ENCODE data around the gene OR6B2. TPM values are rescaled to one million over a fixed set of nuclear protein-coding genes. Genes with fewer than 3 reads are reported as not detected.

The OR6B2 gene
- not detected in 2 replicates for total RNA-seq (2021)
- Bru-seq, nascent RNA: not detected
- BruChase-seq, experiment 1, labeled RNA remaining after a 2-hour chase: not detected
- BruChase-seq, experiment 2, labeled RNA remaining after a 6-hour chase: not detected
- long read RNA-seq: 0 reads

- Histone ChIP-seq H3K27ac (ENCODE audit: low read depth, low read length, poor library complexity, severe bottlenecking) (no peak within 1 kb of the TSS), H3K9me3 (ENCODE audit: low read depth, low read length, poor library complexity, severe bottlenecking) (no peaks in the 10 kb centered on the region), H3K36me3 (ENCODE audit: insufficient read depth, low read length, poor library complexity, severe bottlenecking) (no peaks in the 10 kb centered on the region), H3K27me3 (replicated peaks; ENCODE audit: insufficient read depth, low read depth, low read length, poor library complexity) (peaks cover 54% of the 10 kb centered on the region), H3K4me1 (ENCODE audit: insufficient read depth, low read length, poor library complexity, severe bottlenecking) (no peaks in the 10 kb centered on the region), H3K4me3 (ENCODE audit: low read depth, low read length, poor library complexity, severe bottlenecking) (no peak within 1 kb of the TSS)
- BruUV-seq (replicated peaks): no TSS peak
- POLR2A ChIA-PET (ENCODE audit: low non-redundant PET): no interaction called here
- TF ChIP-seq EZH2 (IDR thresholded peaks at IDR 0.05; ENCODE audit: borderline replicate concordance, low read depth, low read length, poor library complexity, severe bottlenecking) (no peak), CTCF (conservative IDR thresholded peaks at IDR 0.05; ENCODE audit: low read depth, low read length) (no peak)
- CTCF ChIA-PET: interaction anchor here (0.5 kb wide), 1 partner anchor 348 kb away, joined by 4 read pairs; no protein-coding TSS in a partner anchor
- no peak for DNase-seq (ENCODE audit: low spot score)
- intact Hi-C loops (cut with micrococcal nuclease; ENCODE audit: unreplicated experiment): no loop called here
Measured at GRCh38 chr2:240030379-240031094, at the start of gene OR6B2. Gene OR6B2 (minus strand): TSS chr2:240030429. CDS start chr2:240030429, 0 bp downstream.

GRCh38 chr2:240078631-240079030, 48.4 kb upstream of the OR6B2 start:
- ChIA-PET CTCF (no interaction called here), POLR2A (ENCODE audit: low non-redundant PET) (no interaction called here)
- Histone ChIP-seq H3K4me3 (ENCODE audit: low read depth, low read length, poor library complexity, severe bottlenecking) (no peak overlapping the region), H3K9me3 (ENCODE audit: low read depth, low read length, poor library complexity, severe bottlenecking) (peaks cover 14% of the 10 kb centered on the region), H3K27me3 (replicated peaks; ENCODE audit: insufficient read depth, low read depth, low read length, poor library complexity) (peaks cover 25% of the 10 kb centered on the region), H3K4me1 (ENCODE audit: insufficient read depth, low read length, poor library complexity, severe bottlenecking) (no peaks in the 10 kb centered on the region), H3K27ac (ENCODE audit: low read depth, low read length, poor library complexity, severe bottlenecking) (no peak overlapping the region), H3K36me3 (ENCODE audit: insufficient read depth, low read length, poor library complexity, severe bottlenecking) (no peaks in the 10 kb centered on the region)
- BruUV-seq (replicated peaks): no TSS peak
- TF ChIP-seq CTCF (conservative IDR thresholded peaks at IDR 0.05; ENCODE audit: low read depth, low read length) (no peak), EZH2 (IDR thresholded peaks at IDR 0.05; ENCODE audit: borderline replicate concordance, low read depth, low read length, poor library complexity, severe bottlenecking) (no peak)
- no peak for DNase-seq (ENCODE audit: low spot score)
- intact Hi-C loops (cut with micrococcal nuclease; ENCODE audit: unreplicated experiment): no loop called here

- BruUV-seq (replicated peaks): no TSS peak
- POLR2A ChIA-PET (ENCODE audit: low non-redundant PET): no interaction called here
- Histone ChIP-seq H3K4me1 (ENCODE audit: insufficient read depth, low read length, poor library complexity, severe bottlenecking) (no peaks in the 10 kb centered on the region), H3K36me3 (ENCODE audit: insufficient read depth, low read length, poor library complexity, severe bottlenecking) (no peaks in the 10 kb centered on the region), H3K27me3 (replicated peaks; ENCODE audit: insufficient read depth, low read depth, low read length, poor library complexity) (peaks cover 20% of the 10 kb centered on the region), H3K4me3 (ENCODE audit: low read depth, low read length, poor library complexity, severe bottlenecking) (no peak overlapping the region), H3K9me3 (ENCODE audit: low read depth, low read length, poor library complexity, severe bottlenecking) (peaks cover 14% of the 10 kb centered on the region), H3K27ac (ENCODE audit: low read depth, low read length, poor library complexity, severe bottlenecking) (no peak overlapping the region)
- no peak for DNase-seq (ENCODE audit: low spot score)
- intact Hi-C loops (cut with micrococcal nuclease; ENCODE audit: unreplicated experiment): no loop called here
- TF ChIP-seq EZH2 (IDR thresholded peaks at IDR 0.05; ENCODE audit: borderline replicate concordance, low read depth, low read length, poor library complexity, severe bottlenecking) (no peak), CTCF (conservative IDR thresholded peaks at IDR 0.05; ENCODE audit: low read depth, low read length) (no peak)
- CTCF ChIA-PET: no interaction called here
Measured at GRCh38 chr2:240077442-240077841, 47.2 kb upstream of the OR6B2 start.
